ENCODE measurements around the gene MRPS26.
"Not testable (repeated sequence)": the region's sequence is repeated elsewhere in the genome, so short reads cannot be mapped to it uniquely, and the experiment has no call there.

The MRPS26 gene

GRCh38 chr20:3045816-3046676 is at the start of gene MRPS26:
Gene MRPS26 (plus strand): TSS chr20:3046052. CDS start chr20:3046069, 17 bp downstream.
- peak; percentile 76 to 77 for DNase-seq

DNA sequence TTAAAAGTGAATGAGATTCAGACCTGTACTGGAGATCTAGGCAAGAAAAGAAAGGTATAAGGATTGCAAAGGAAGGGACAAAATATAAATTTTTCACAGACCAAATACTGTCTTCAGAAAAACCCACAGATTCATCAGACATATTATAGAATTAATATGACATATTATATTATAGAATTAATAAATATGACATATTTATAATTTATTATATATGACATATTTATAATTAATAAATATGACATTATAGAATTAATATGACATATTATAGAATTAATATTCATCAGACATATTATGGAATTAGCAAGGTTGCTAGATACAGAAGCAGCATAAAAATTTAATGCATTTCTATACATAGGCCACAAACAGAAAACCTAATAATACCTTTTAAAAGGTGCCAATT is 47.1 kb upstream of the MRPS26 start:
- no peak for DNase-seq

DNA sequence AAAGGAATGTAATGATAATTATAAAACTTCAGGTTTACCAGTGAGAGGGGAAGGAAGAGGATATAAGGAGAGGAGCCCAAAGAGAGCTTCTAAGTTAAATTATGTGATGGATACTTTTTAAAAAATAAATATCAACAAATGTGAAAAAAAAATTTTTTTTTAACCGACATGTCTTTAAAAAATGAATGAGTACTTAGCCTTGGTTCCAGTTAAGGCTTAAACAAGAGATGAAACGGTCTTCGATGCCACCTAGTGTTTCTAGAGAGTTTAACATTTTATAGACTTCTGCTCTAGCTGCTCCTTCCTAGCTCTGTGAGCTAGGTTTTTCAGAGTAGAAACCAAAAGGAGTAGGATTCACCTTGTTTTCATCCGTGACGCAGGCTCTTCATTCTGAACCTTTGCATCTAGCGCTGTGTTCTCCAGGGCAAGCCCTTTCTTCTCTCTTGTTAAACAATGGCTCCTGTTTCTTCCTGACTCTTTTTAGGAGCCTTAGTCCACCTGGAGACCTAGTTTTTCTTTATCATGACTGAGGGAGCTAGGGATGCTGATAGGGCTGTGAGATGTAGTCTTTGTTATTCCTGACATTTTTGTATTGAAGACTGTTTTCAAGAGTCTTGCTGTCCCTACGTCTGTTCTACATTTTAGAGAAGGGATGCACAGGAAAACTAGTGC is 44.9 kb upstream of the MRPS26 start:
- DNase-seq: peak in 1 of 2 donors; percentile 49

DNA sequence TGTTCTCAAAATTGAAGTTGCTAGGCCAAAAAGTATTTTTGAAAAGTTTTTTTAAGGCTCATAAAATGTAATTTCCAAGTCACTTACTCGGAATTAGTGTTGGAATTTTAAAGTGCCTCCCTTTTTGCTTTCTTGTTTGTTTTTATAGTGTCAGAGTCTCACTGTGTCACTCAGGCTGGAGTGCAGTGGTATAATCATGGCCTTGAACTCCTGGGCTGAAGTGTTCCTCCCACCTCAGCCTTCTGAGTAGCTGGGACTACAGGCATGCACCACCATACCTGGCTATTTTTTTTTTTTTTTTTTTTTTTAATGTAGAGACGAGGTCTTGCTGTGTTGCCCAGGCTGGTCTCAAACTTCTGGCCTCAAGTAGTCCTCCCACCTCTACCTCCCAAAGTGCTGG is 42.4 kb upstream of the MRPS26 start:
- DNase-seq: no peak

DNA sequence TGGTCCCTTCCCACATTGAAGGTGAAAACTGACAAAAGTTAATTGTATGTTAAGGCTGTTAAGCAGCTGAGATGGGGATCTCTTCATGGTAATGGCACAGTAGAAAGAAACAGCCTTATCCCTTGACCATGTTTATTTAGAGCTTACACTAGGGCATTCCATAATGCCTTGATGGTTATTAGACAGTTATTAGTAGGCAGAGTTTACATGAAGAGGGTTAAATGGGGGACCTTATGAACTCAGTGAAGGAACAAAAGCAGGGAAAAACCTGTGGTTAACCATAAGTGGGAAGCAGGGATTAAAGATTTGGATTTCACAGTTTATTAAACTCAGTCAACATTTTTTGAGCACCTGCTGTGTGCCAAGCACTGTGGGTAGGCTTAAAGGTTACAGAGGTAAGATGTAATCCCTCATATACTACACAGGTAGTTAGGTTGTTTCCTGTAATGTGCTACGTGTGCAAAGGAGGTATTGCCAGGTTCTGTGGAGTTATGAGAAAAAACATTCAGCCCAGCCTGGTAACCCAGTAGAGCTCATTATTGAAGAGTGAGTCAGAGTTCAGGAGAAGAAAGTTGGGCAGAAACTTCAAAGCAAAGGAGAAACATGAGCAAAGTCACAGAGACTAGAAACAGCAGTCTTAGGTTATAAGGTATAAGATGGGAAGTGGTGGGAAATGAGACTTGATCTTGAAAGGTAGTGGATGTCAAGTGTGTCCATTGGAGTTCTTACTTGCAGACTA is 34.7 kb upstream of the MRPS26 start:
- no peak for DNase-seq

- no peak for DNase-seq
Measured at GRCh38 chr20:3011752-3012151, 34.1 kb upstream of the MRPS26 start.

- DNase-seq: no peak
Measured at GRCh38 chr20:3013771-3014170, 32.1 kb upstream of the MRPS26 start.

- no peak for DNase-seq
Measured at GRCh38 chr20:3014179-3014578, 31.7 kb upstream of the MRPS26 start.

DNA sequence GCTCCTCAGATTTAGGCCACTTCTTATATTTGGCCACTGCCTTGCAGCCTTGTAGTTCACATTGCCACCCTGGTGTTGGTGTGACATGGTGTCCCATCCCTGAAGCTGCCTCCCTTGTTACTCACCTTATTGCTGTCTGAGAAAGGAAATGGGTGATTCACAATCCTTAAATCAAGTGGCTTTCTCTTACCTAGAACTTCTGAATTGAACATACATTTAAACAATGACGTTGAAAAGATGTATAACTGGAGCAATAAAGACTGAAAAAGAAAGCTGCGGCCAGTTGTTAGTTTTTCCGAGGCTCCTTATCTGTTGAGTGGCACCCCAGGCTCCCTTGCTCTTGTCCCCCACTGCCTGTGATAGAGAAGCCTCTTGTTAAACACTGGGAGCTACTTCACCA is 31.2 kb upstream of the MRPS26 start:
- DNase-seq: no peak

DNA sequence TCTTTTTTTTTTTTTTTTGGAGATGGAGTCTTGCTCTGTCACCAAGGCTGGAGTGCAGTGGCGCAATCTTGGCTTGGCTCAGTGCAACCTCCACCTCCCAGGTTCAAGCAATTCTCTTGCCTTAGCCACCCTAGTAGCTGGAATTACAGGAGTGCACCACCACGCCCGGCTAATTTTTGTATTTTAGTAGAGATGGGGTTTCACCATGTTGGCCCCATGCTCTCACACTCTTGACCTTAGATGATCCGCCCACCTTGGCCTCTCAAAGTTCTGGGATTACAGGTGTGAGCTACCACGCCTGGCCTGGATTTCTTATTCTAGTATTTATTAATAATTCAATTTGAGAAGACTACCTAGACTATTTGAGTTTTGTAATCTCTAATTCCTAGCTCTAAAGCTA is 30.6 kb upstream of the MRPS26 start:
- not testable (repeated sequence) for DNase-seq

DNA sequence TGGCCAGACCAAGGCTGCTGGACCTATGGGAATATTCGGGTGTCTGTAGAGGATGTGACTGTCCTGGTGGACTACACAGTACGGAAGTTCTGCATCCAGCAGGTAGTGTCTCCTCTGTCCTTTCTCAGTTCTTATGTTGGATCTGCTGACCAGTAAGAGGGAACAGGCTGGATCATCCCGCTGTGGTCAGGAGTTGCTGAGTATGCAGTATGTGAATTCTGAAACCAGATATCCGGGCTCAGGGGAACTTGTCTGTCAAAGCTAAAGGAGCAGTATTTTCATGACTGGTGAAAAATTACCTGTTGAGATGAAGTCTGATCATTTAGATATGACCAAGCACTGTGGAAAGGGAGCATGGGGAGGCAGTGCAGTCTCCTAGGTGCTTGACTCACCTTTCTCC is 24.5 kb upstream of the MRPS26 start:
- no peak for DNase-seq

GRCh38 chr20:3021777-3022176 is 24.1 kb upstream of the MRPS26 start:
- no peak for DNase-seq

DNA sequence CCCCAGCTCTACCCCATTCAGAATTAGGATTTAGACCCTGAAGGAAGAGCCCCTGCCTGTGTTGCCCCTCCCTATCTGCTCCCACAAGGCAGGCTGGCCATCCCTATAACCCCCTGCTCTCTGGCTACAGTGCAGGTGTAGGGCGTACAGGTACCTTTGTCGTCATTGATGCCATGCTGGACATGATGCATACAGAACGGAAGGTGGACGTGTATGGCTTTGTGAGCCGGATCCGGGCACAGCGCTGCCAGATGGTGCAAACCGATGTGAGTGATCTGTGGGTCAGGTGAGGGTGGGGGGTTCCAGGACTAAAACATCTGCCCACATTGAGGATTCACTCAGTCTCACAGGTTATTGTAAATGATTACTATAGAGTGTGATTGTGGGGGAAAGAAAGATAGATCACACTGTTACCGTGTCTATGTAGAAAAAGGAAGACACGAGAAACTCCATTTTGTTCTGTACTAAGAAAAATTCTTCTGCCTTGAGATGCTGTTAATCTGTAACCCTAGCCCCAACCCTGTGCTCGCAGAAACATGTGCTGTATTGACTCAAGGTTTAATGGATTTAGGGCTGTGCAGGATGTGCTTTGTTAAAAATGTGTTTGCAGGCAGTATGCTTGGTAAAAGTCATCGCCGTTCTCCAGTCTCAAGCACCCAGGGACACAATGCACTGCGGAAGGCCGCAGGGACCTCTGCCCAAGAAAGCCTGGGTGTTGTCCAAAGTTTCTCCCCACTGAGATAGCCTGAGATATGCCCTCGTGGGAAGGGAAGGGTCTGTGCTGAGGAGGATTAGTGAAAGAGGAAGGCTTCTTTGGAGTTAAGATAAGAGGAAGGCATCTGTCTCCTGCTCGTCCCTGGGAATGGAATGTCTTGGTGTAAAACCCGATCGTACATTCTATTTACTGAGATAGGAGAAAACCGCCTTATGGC is 23.0 kb upstream of the MRPS26 start:
- DNase-seq: not testable (repeated sequence)

GRCh38 chr20:3027987-3028386 is 17.9 kb upstream of the MRPS26 start:
- DNase-seq: no peak

GRCh38 chr20:3031524-3032147 is 14.2 kb upstream of the MRPS26 start:
- DNase-seq: no peak

- DNase-seq: no peak
Measured at GRCh38 chr20:3032624-3033023, 13.2 kb upstream of the MRPS26 start.

- no peak for DNase-seq
Measured at GRCh38 chr20:3037654-3038053, 8.2 kb upstream of the MRPS26 start.

DNA sequence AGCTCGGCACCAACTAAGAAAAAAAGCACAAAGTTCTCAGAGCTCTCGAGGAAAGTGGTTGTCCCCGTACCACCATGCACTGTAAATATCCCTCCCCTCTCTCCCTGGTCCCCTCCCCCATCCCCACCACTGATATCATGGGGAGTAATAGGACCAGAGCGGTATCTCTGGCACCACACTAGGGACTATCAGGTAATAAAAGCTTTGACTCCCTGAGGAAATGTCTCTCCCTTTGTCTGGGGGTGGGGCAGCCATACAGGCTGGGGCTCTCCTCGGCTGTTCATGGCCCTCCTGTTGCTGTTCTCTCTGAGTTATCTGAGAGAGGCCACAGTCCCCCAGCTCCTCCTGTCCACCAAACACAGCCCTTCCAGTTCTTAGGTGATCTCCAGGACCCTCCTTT is 7.4 kb upstream of the MRPS26 start:
- DNase-seq: no peak

GRCh38 chr20:3039426-3039825 is 6.4 kb upstream of the MRPS26 start:
- DNase-seq: no peak

GRCh38 chr20:3040086-3040485 is 5.8 kb upstream of the MRPS26 start:
- no peak for DNase-seq

- DNase-seq: no peak
Measured at GRCh38 chr20:3041854-3042409, 3.9 kb upstream of the MRPS26 start.

DNA sequence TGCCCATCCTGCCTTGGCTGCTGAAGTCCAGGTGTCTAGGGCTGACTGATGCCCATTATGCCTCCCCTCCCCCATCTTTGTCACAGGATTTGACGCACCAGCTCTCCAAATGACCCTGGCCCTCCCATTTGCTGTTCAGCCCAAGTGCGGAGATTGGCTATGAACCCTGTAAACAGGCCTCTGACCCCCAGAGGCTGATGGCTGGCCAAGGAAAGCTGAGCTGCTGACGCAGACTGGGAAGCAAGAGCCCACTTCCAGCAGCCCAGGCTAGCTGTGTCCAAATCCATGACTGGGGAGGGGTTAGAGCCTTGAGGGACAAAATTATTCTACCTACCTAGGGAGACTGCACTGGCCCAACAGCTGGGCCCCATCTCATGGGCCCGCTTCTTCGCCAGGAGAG is 3.2 kb upstream of the MRPS26 start:
- DNase-seq: no peak
